ENCODE data around the gene COL8A1. TPM values are rescaled to one million over a fixed set of nuclear protein-coding genes. Genes with fewer than 3 reads are reported as not detected.

COL8A1 gene
- total and polyA plus RNA-seq, 10 of the 15 experiments (the other 5 are each of a cell fraction or from before 2014, with no cell fraction given), result 0.04 to 0.73 (median 0.10) TPM; not detected in 5

DNA sequence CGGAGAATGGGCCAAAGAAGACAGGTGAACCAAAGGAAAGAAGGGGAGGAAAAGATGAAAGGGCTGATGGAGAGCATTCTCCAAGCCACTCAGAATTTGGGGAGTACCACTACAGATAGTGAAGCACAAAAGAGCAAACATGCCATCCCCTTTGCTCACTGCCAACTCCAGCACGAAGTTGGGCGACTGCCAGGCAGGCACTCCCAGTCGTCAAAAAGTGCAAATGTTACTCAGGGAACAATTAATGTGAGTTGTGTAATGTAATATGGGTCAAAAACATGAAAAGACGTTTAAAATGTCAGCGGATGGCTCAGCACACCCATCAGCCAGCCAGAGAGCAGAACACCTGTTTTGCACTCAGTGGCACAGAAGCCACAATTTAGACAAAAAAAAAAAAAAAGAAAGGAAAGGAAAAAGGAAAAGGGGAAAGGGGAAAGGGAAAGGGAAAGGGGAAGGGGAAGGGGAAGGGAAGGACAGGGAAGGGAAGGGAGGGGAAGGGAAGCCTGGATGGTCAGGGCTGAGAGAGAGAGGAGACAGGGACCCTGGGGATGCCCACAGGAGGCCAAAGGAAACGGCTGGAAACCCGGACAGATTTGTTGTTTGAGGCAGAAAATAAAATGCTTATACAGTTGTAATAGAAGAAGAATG lies 82.7 kb downstream of the COL8A1 start:
- TF ChIP-seq NR2C2 (IDR thresholded peaks at IDR 0.05; ENCODE audit: borderline replicate concordance, control insufficient read depth, insufficient read length, low read depth) (no peak), ASH2L (IDR thresholded peaks at IDR 0.05; ENCODE audit: borderline replicate concordance, low read depth) (no peak), IKZF2 (IDR thresholded peaks at IDR 0.05) (no peak), GABPA (IDR thresholded peaks at IDR 0.05; ENCODE audit: low read depth) (no peak), CBX5 (IDR thresholded peaks at IDR 0.05; ENCODE audit: low read depth) (no peak), SIN3A (IDR thresholded peaks at IDR 0.05; ENCODE audit: low read depth, low read length) (no peak), BACH1 (IDR thresholded peaks at IDR 0.05; ENCODE audit: borderline replicate concordance) (no peak), NR2F1 (conservative IDR thresholded peaks at IDR 0.05) (no peak), ZNF274 (IDR thresholded peaks at IDR 0.05; ENCODE audit: insufficient read depth, insufficient read length) (no peak), SPI1 (IDR thresholded peaks at IDR 0.05; ENCODE audit: borderline replicate concordance, insufficient read depth, low read depth, low read length) (no peak), JUNB (IDR thresholded peaks at IDR 0.05) (no peak)
- TF ChIP-seq, protein P1, sequence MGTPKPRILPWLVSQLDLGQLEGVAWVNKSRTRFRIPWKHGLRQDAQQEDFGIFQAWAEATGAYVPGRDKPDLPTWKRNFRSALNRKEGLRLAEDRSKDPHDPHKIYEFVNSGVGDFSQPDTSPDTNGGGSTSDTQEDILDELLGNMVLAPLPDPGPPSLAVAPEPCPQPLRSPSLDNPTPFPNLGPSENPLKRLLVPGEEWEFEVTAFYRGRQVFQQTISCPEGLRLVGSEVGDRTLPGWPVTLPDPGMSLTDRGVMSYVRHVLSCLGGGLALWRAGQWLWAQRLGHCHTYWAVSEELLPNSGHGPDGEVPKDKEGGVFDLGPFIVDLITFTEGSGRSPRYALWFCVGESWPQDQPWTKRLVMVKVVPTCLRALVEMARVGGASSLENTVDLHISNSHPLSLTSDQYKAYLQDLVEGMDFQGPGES (IDR thresholded peaks at IDR 0.05), result no peak
- in situ Hi-C loops (cut with MboI) (no loop called here), intact Hi-C loops (cut with micrococcal nuclease; ENCODE audit: unreplicated experiment) (no loop called here)
- Histone ChIP-seq H3K4me1 (ENCODE audit: control insufficient read depth, insufficient read depth, low read length) (no peaks in the 10 kb centered on the region), H4K20me1 (ENCODE audit: control insufficient read depth, insufficient read depth) (no peaks in the 10 kb centered on the region), H3K27me3 (replicated peaks in 1 of 2; ENCODE audit: control insufficient read depth in 2 of 2, insufficient read depth in 2 of 2, low read length in 1 of 2) (no peaks in the 10 kb centered on the region; a peak in 1 of 4 replicates), H3K4me2 (ENCODE audit: control insufficient read depth, insufficient read depth) (no peak overlapping the region), H3K9me3 (replicated peaks; ENCODE audit: control insufficient read depth, insufficient read depth, low read length) (no peaks in the 10 kb centered on the region), H3K36me3 (ENCODE audit: control insufficient read depth in 2 of 2, insufficient read depth in 2 of 2, low read length in 1 of 2) (no peaks in the 10 kb centered on the region), H3K27ac (ENCODE audit: control insufficient read depth, insufficient read depth) (no peak overlapping the region), H3K9ac (ENCODE audit: control insufficient read depth, insufficient read depth, low read length) (no peak overlapping the region), H3K79me2 (ENCODE audit: control insufficient read depth, insufficient read depth, low read length) (no peaks in the 10 kb centered on the region), H2AFZ (ENCODE audit: control insufficient read depth, low read depth, low read length) (no peak overlapping the region), H3K4me3 (no peak overlapping the region)
- SMC1A ChIA-PET (ENCODE audit: uncharacterized antibody, unreplicated experiment), result no interaction called here
- FAIRE-seq (no peak), DNase-seq (ENCODE audit: low read depth, low spot score) (no peak), ATAC-seq (no peak)
- CTCF ChIA-PET, result no interaction called here
- BruUV-seq (replicated peaks), result no TSS peak
- RAD21 ChIA-PET (ENCODE audit: unreplicated experiment), result no interaction called here
- 7% methylated on average over 8 of the region's 8 CpGs for WGBS (ENCODE audit: insufficient coverage, insufficient replicate concordance, low lambda C conversion rate, missing lambda C conversion rate)
- POLR2A ChIA-PET, result no interaction called here

Data from GM12878 (cell line).